Raji (cell line): ENCODE measurements around the gene YWHAH.
A peak's percentile ranks its signal among the peaks of the same experiment; 100 is the strongest.

Experiments
- POLR2A ChIP-seq: IDR thresholded peaks from 2 replicates; pipeline ENCODE4 v1.6.1; 2011; ENCODE audit warnings: low read depth, low read length, control low read depth; ENCODE audit not compliant: insufficient read depth

Gene YWHAH

GRCh38 chr22:31935961-31936635 lies 8.2 kb upstream of the YWHAH start:
- TF ChIP-seq POLR2A: no peak

DNA sequence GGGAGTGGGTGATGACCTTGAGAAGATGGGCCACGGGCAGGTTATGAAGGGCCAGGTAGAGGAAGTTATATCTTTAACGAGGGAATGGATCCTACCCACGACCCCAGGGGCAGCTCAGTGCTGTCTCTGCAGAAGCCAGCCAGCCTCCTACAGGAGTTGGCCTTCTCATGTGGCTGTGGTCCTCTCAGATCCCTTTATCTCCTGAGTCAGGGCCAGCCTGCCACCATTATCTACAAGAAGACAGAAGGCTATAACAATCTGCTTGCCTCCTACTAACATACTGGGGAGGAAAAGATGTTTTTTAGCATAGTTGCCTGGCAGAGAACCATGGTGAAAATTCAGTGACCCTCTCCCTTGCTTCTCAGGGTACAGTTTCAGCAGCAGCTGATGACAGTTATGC lies 7.0 kb upstream of the YWHAH start:
- no peak for TF ChIP-seq POLR2A

DNA sequence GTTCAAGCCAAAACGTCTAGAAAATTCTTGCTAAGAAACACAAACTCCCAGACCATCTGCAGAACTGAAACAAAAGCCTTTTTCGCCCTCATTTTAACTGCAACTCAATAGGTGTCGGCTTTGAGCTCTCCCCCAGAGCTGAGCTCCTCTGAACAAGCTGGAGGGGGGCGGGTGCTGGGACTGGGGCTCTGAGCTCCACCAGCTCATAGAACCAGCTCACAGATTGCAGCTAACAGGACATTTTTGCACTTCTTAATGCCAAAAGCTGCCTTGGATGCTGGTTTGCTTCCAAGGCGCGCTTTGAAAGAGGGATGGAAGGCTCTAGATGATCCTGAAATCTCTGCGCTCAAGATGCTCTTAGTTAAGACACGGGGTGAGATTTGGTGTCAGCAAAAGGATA lies 6.0 kb upstream of the YWHAH start:
- no peak for TF ChIP-seq POLR2A

DNA sequence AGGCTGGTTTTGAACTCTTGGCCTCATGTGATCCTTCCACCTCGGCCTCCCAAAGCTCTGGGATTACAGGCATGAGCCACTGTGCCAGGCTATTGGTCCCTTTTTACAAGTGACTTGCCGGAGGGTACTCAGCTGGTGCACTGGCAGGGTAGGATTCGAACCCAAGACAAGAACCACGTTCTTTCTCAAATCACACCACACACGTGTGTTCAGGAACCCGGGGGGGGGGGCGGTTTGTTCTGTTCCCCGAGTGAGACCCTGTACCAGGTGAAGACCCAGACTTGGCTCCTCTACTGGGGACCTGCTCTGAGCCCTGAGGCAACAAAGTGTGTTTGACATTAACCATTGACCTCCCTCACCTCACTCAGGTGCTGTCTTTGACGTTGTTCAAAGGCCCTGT lies 3.8 kb upstream of the YWHAH start:
- no peak for TF ChIP-seq POLR2A

GRCh38 chr22:31942091-31942490 lies 2.2 kb upstream of the YWHAH start:
- TF ChIP-seq POLR2A: no peak

- TF ChIP-seq POLR2A: no peak
These were observed 943 bp upstream of the YWHAH start for GRCh38 chr22:31943206-31943977.

- TF ChIP-seq POLR2A: no peak
These were observed 536 bp downstream of the YWHAH start for GRCh38 chr22:31944700-31945442.

GRCh38 chr22:31945443-31945855 lies 1.1 kb downstream of the YWHAH start:
- TF ChIP-seq POLR2A: 0 out of 2 replicates have a peak, but pooled peaks have one; percentile 14

DNA sequence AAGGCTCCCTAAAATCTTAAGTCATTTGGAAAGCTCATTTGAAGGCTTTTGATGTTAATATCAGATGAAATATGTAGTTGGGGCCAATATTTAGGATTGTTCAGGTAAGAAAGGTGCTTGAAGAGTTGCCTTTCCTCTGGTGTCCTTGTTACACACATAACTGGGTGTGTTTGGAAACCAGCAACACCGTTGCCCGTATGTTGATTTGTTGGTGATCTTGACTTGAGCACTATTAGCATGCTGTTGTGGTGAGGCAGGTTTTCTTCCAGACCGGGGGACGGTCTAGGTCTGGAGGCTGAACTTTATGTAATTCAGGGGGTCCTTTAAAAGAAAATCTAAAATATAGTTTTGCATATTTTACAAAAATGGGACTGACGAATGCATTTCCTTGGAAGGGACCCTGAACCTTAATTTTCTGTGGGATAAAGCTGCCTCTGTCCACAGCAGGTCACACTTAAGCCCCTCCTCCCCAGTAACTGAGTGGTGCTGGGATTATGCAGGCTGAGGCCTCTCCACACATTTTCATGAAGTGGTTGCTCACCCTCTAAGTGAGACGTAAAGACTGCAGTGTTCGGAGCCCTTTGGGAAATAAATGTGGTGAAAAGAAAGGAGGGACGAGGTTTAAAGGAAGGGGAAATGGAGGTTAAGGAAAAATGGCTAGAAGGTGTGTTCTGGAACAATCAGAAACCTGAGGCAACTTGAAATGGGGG lies 1.8 kb downstream of the YWHAH start:
- TF ChIP-seq POLR2A: no peak

DNA sequence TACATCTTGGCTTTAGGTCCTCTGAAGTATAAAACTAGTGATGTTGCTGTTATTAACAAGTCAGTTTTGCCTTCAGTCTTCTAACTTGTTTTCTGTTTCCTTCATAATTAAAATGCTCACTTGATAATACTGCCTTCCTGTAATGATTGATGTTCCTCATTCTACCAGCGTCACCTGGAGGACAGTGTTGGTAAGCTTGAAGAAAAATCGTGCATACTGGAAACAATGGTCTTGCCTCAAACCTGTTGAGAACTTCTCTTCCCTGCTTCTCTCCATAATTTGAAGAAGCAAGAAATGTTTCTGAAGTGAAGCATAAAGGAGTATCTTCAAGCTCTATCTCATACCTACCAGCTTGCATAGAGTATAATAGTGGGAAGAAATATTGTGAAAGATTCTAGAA lies 3.0 kb downstream of the YWHAH start:
- no peak for TF ChIP-seq POLR2A

DNA sequence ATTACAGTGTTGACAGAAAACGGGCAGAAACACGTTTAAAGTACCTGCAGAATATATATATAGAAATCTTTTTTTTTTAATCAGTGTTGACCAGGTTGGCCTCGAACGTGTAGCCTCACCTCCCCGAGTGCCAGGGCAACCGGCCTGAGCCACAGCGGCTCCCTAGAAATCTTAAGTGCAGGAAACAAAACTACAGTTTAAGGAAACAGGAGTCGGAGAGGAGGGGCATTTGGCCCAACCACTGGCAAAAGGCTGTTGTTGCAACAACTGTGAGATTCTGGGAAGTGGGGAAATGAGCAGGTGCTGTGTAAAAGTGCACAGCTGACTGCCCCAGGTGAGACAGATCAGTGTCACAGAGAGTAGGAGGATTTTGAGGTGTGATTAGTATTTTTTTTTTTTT lies 3.7 kb downstream of the YWHAH start:
- TF ChIP-seq POLR2A: no peak

DNA sequence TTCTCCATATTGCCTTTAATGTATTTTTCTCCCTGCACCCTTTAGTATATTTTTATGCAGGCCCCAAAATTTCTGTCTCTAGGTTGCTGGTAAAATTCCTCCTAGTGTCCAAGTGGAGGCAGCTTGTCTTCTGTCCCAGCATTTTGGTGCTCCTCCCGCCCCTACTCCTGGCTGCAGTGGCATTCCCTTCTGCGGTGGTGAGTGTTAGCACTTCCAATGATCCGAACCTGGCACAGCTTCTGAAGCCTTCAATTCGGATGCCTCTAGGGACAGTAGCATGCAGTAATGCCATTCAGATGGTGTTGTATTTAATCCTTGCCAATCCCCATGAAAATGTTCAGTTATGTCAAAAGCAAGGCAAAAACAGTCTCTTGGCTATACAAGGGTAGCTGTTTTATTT lies 5.9 kb downstream of the YWHAH start:
- TF ChIP-seq POLR2A: no peak

DNA sequence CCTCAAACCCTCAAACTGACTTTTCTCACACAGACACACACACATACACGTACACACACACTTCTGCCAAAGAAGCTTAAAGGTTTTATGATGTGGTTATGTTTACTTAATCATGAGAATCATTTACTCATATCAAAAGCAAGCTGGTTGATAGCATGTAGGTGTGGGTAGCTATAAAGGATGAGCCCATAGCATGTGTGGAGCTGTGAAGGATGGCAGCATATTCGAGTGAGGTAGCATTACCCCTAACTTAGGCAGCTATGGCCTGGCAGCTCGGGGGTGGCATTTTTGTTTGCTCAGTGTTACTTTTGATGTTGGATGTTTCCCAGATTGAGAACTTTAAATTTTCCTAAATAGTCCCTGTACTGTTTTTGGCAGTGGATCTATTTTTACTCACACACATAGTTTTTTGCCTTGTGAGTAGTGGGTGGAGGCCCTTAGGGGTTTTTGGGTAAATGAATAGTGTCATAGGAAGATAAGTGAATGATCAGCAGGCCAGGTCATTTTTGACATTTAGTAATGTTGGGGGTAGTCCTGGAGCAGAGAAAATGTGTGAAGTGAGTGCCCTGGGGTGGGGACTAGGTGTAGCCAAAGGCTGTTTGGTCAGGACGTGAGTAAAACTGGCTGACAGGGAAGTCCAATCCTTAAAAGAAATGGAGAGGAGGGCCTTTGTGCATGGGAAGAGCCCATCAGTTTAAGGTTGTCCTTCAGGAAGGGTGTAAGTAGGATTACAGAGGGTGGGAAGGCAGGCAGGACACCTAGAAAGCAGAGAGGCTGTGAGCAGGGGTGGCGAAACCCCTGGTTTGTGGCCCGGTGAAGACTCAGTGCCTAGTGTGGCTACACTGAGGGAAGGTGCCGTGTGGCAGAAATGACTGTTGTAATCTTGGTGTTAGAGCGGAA lies 7.1 kb downstream of the YWHAH start:
- no peak for TF ChIP-seq POLR2A

DNA sequence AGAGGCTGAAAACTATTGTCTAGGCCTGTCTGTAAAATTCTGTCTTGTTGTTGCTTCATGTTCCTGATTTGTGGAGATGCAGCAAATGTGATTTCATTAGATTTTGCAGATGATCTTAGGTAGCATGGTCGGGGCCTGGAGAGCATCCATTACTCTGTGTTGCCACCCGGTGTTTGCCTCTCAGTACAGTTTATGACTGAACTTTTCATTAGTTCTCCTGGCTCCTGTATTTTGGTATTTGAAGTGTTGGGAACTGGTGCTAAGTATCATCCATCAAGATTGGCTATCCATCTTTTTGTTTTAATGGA lies 7.7 kb downstream of the YWHAH start:
- no peak for TF ChIP-seq POLR2A
